Articular chondrocyte of knee joint (primary cell): Measurements from ENCODE around the gene SERPINA12. TPM values are rescaled to one million over a fixed set of nuclear protein-coding genes. Genes with fewer than 3 reads are reported as not detected.

Experiments
- total RNA-seq: library from RNA; depleted of rRNA; stranded (reverse); fragments of >200 nt; gene quantifications from 2 replicates; pipeline ENCODE4 v1.2.3, GENCODE V29; 2012

SERPINA12 gene, protein sequence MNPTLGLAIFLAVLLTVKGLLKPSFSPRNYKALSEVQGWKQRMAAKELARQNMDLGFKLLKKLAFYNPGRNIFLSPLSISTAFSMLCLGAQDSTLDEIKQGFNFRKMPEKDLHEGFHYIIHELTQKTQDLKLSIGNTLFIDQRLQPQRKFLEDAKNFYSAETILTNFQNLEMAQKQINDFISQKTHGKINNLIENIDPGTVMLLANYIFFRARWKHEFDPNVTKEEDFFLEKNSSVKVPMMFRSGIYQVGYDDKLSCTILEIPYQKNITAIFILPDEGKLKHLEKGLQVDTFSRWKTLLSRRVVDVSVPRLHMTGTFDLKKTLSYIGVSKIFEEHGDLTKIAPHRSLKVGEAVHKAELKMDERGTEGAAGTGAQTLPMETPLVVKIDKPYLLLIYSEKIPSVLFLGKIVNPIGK
- not detected in 2 replicates for total RNA-seq

DNA sequence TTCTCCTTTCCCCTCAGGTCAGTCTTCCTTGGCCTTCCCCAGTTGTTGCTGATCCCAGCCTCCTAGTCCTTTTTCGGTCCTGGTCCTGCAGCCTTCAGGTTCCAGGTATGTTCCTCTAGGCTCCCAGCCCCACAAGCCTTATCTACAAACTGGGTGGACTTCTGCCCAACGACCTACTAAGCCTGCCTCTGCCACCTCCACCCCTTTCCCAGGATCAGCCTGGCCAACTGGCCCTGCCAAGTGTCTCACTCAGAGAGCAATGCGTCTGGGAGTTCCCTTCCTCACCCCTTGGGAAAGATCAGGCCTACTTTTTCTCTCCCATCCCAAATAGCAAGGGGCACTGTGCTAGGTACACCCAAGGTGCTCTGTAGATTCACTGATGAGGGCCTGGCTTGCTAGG lies at the start of gene SERPINA12:
Gene SERPINA12, minus strand, starts transcription at position 114 of the 400 bp plus-strand sequence. CDS start 11,072 bp downstream, outside the sequence.

GRCh38 chr14:94476023-94476422 lies 33.2 kb downstream of the SERPINA12 start, which contains the start of gene SERPINA9:
TSS of gene SERPINA9 (minus strand) at chr14:94476197. CDS start at chr14:94469840, 6,357 bp downstream.

Other genes starting within 250 kb of the SERPINA12 start
- gene SERPINA10, start 216.2 kb downstream of the SERPINA12 start, total RNA-seq: not detected in 2 replicates
- not detected in 2 replicates for gene SERPINA6, start 186.1 kb downstream of the SERPINA12 start, total RNA-seq
- not detected in 2 replicates for gene SERPINA2, start 142.8 kb downstream of the SERPINA12 start, total RNA-seq
- gene SERPINA1, start 120.9 kb downstream of the SERPINA12 start, total RNA-seq: 15.8 and 81.4 TPM in 2 replicates
- not detected in 2 replicates for gene SERPINA11, start 56.7 kb downstream of the SERPINA12 start, total RNA-seq
- gene SERPINA9, start 33.3 kb downstream of the SERPINA12 start, total RNA-seq: 0.26 and 0.43 TPM in 2 replicates
- gene SERPINA4, start 52.0 kb upstream of the SERPINA12 start, total RNA-seq: not detected in 2 replicates
- gene SERPINA5, start 72.0 kb upstream of the SERPINA12 start, total RNA-seq: 3.5 and 4.6 TPM in 2 replicates
- 24.2 and 76.8 TPM in 2 replicates for gene SERPINA3, start 102.9 kb upstream of the SERPINA12 start, total RNA-seq